ENCODE results near the gene CCDC69.

DNA sequence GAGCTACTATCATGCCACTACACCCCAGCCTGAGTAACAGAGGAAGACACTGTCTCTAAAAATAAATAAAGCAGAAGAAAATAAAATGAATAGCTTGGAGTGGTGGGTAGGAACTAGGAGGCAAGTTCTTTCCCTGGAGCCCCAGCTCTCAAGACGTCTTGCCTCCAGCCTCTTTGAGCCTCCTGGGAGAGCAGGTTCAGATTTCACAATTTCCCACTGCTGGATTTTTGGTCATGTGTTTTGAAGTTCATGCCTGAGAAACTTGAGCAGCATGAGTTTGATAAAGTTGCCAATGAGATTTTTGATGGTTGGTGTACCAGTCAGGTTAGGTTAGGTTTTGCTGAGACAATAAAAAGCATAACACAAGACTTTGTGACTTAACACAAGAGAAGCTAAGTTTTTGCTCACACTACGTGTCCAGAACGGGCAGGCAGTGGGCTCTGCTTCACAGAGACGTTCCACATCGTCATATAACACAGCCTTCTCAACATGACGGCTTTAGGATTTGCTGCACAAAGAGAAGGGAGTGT is 4.1 kb upstream of the CCDC69 start:
- TF ChIP-seq CTCF (IDR thresholded peaks at IDR 0.05) (no peak), NR3C1 (IDR thresholded peaks at IDR 0.05) (no peak), JUN (IDR thresholded peaks at IDR 0.05) (no peak), POLR2A (IDR thresholded peaks at IDR 0.05; ENCODE audit: low read length) (no peak), RAD21 (conservative IDR thresholded peaks at IDR 0.05 in 1 of 2, IDR thresholded peaks at IDR 0.05 in 1 of 2) (no peak), MYC (IDR thresholded peaks at IDR 0.05; ENCODE audit: borderline replicate concordance, low read length) (no peak), SREBF2 (IDR thresholded peaks at IDR 0.05) (no peak)
- TF ChIP-seq, protein P1, sequence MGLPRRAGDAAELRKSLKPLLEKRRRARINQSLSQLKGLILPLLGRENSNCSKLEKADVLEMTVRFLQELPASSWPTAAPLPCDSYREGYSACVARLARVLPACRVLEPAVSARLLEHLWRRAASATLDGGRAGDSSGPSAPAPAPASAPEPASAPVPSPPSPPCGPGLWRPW (IDR thresholded peaks at IDR 0.05), result no peak
